ENCODE measurements around the gene CPSF4L. TPM values are rescaled to one million over a fixed set of nuclear protein-coding genes. Genes with fewer than 3 reads are reported as not detected.

Gene CPSF4L
- total and polyA plus RNA-seq, 2 of the 13 experiments (the other 11 are each of a cell fraction or from before 2014, with no cell fraction given), result 0.73 to 1.6 TPM

DNA sequence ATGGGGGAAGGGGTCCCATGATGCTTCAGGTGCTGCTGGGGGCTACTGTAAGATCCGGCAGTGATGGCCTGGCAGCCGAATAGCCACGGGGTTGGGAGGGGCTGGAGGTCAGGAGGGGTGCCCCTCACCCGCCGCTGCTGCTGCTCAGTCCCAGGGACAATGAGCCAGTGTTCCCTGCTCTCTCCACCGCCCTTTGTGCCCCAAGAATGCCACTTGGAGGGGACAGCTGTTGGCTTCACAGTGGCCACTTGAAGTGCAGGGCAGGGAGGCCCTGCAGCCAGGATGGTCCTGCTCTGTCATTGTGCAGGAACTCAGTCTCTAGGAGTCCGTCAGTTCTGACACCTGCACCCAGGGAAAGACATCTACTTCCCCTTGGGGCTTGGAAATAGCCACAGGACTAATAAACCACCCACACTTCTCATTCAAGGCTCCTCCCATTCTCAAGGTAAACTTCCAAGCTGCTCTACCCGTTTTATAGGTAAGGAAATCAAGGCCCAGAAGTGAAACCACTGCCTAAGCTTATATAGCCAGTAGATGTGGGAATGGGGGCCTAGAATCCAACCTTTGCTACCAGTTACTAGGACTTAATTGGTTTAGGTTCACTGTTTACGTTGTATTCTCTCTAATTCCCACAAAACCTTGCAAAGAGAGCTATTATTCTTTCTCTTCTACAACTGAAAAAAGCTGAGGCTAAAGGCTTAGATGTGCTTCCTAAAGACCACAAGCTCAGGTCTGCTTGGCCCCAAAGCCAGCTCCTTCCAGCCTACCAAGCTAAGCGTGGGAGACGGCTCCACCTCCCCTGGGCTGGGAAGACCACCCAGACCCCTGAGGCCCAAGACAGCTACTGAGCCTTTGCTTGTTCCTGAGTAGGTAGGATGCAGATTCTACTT is 6.2 kb upstream of the CPSF4L start (continued):
- TF ChIP-seq, protein P1, sequence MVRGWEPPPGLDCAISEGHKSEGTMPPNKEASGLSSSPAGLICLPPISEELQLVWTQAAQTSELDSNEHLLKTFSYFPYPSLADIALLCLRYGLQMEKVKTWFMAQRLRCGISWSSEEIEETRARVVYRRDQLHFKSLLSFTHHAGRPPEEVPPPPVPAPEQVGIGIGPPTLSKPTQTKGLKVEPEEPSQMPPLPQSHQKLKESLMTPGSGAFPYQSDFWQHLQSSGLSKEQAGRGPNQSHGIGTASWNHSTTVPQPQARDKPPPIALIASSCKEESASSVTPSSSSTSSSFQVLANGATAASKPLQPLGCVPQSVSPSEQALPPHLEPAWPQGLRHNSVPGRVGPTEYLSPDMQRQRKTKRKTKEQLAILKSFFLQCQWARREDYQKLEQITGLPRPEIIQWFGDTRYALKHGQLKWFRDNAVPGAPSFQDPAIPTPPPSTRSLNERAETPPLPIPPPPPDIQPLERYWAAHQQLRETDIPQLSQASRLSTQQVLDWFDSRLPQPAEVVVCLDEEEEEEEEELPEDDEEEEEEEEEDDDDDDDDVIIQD (CRISPR knock-in tag; IDR thresholded peaks at IDR 0.05; ENCODE audit: low read depth), result no peak
- TF ChIP-seq ZNF101 (CRISPR knock-in tag; IDR thresholded peaks at IDR 0.05; ENCODE audit: borderline replicate concordance, low read depth) (no peak), ZFP37 (CRISPR knock-in tag; IDR thresholded peaks at IDR 0.05; ENCODE audit: borderline replicate concordance) (no peak), TEAD3 (CRISPR knock-in tag; optimal IDR thresholded peaks at IDR 0.05; ENCODE audit: borderline replicate concordance) (peak; percentile 23), HDAC6 (IDR thresholded peaks at IDR 0.05; ENCODE audit: low read depth, low read length) (no peak), RNF2 (conservative IDR thresholded peaks at IDR 0.05; ENCODE audit: low read depth) (no peak), GATAD1 (CRISPR knock-in tag; IDR thresholded peaks at IDR 0.05) (0 out of 2 replicates have a peak, but pooled peaks have one; percentile 15), FOSL2 (CRISPR knock-in tag; IDR thresholded peaks at IDR 0.05) (no peak), KDM1A (CRISPR knock-in tag; IDR thresholded peaks at IDR 0.05) (peak; percentile 78), TSC22D2 (CRISPR knock-in tag; IDR thresholded peaks at IDR 0.05; ENCODE audit: borderline replicate concordance) (no peak), NR2F6 (IDR thresholded peaks at IDR 0.05) (peak; percentile 46; the same call in 1 of the 2 replicates), NR2F6 (CRISPR knock-in tag; IDR thresholded peaks at IDR 0.05) (peak; percentile 56; the same call in 1 of the 2 replicates), HNRNPLL (IDR thresholded peaks at IDR 0.05; ENCODE audit: low read depth, low read length, poor library complexity, severe bottlenecking) (peak; percentile 35), SOX6 (IDR thresholded peaks at IDR 0.05) (no peak), SOX6 (CRISPR knock-in tag; IDR thresholded peaks at IDR 0.05) (peak; percentile 68), ZNF12 (CRISPR knock-in tag; IDR thresholded peaks at IDR 0.05) (0 out of 2 replicates have a peak, but pooled peaks have one; percentile 7), ZNF850 (CRISPR knock-in tag; conservative IDR thresholded peaks at IDR 0.05) (no peak), ZNF451 (CRISPR knock-in tag; IDR thresholded peaks at IDR 0.05) (no peak), JDP2 (CRISPR knock-in tag; IDR thresholded peaks at IDR 0.05; ENCODE audit: borderline replicate concordance) (no peak), GLI4 (CRISPR knock-in tag; IDR thresholded peaks at IDR 0.05; ENCODE audit: borderline replicate concordance) (0 out of 2 replicates have a peak, but pooled peaks have one; percentile 39), BCL6 (CRISPR knock-in tag; IDR thresholded peaks at IDR 0.05) (0 out of 2 replicates have a peak, but pooled peaks have one; percentile 17), ZNF557 (CRISPR knock-in tag; IDR thresholded peaks at IDR 0.05) (no peak), MED8 (CRISPR knock-in tag; IDR thresholded peaks at IDR 0.05; ENCODE audit: insufficient replicate concordance) (no peak)
- TF ChIP-seq, protein P2, sequence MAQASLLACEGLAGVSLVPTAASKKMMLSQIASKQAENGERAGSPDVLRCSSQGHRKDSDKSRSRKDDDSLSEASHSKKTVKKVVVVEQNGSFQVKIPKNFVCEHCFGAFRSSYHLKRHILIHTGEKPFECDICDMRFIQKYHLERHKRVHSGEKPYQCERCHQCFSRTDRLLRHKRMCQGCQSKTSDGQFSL (CRISPR knock-in tag; IDR thresholded peaks at IDR 0.05), result no peak
- TF ChIP-seq, protein P3, sequence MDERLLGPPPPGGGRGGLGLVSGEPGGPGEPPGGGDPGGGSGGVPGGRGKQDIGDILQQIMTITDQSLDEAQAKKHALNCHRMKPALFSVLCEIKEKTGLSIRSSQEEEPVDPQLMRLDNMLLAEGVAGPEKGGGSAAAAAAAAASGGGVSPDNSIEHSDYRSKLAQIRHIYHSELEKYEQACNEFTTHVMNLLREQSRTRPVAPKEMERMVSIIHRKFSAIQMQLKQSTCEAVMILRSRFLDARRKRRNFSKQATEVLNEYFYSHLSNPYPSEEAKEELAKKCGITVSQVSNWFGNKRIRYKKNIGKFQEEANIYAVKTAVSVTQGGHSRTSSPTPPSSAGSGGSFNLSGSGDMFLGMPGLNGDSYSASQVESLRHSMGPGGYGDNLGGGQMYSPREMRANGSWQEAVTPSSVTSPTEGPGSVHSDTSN (CRISPR knock-in tag; IDR thresholded peaks at IDR 0.05), result no peak
- TF ChIP-seq, protein P4, sequence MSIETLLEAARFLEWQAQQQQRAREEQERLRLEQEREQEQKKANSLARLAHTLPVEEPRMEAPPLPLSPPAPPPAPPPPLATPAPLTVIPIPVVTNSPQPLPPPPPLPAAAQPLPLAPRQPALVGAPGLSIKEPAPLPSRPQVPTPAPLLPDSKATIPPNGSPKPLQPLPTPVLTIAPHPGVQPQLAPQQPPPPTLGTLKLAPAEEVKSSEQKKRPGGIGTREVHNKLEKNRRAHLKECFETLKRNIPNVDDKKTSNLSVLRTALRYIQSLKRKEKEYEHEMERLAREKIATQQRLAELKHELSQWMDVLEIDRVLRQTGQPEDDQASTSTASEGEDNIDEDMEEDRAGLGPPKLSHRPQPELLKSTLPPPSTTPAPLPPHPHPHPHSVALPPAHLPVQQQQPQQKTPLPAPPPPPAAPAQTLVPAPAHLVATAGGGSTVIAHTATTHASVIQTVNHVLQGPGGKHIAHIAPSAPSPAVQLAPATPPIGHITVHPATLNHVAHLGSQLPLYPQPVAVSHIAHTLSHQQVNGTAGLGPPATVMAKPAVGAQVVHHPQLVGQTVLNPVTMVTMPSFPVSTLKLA (IDR thresholded peaks at IDR 0.05), result no peak
- TF ChIP-seq, protein P5, sequence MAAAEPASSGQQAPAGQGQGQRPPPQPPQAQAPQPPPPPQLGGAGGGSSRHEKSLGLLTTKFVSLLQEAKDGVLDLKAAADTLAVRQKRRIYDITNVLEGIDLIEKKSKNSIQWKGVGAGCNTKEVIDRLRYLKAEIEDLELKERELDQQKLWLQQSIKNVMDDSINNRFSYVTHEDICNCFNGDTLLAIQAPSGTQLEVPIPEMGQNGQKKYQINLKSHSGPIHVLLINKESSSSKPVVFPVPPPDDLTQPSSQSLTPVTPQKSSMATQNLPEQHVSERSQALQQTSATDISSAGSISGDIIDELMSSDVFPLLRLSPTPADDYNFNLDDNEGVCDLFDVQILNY (CRISPR knock-in tag; conservative IDR thresholded peaks at IDR 0.05), result no peak

Data from HepG2 (cell line).